ENCODE results near the gene CYP4F12.

Gene CYP4F12

DNA sequence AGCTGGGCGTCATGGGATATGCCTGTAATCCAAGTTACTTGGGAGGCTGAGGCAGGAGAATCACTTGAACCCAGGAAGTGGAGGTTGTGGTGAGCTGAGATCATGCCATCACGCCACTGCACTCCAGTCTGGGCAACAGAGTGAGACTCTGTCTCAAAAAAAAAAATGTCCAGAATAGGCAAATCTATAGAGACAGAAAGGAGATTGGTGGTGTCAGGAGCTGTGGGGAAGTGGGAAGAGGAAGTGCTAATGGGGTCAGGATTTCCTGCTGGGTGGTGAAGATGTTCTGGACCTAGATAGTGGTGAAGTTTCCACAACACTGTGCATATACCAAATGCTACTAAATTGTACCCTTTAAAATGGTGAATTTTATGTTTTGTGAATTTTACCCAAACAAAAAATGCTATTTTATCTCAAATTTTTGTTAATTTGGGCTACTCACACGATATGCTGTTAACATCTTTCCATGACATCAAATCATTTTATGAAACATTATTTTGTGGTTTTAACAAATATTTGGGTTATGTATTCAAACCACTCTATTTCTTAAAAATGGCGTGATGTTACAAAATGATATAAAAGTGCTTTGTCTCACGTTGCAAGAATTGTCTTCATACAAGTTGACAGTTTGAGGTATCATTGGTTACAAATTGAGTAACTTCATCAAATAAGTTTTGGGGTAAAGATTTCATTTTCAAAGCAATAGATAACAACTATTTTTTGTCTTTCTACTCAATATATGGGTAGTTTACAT is 39.6 kb upstream of the CYP4F12 start:
- TF ChIP-seq, protein P1, sequence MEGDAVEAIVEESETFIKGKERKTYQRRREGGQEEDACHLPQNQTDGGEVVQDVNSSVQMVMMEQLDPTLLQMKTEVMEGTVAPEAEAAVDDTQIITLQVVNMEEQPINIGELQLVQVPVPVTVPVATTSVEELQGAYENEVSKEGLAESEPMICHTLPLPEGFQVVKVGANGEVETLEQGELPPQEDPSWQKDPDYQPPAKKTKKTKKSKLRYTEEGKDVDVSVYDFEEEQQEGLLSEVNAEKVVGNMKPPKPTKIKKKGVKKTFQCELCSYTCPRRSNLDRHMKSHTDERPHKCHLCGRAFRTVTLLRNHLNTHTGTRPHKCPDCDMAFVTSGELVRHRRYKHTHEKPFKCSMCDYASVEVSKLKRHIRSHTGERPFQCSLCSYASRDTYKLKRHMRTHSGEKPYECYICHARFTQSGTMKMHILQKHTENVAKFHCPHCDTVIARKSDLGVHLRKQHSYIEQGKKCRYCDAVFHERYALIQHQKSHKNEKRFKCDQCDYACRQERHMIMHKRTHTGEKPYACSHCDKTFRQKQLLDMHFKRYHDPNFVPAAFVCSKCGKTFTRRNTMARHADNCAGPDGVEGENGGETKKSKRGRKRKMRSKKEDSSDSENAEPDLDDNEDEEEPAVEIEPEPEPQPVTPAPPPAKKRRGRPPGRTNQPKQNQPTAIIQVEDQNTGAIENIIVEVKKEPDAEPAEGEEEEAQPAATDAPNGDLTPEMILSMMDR (IDR thresholded peaks at IDR 0.05; ENCODE audit: low read depth, low read length, missing control alignments) = no peak
- DNase-seq (ENCODE audit: extremely low read depth, low read depth) = no peak
- no peak overlapping the region for H3K4me3 ChIP-seq (replicated peaks; ENCODE audit: low read depth, low read length)

DNA sequence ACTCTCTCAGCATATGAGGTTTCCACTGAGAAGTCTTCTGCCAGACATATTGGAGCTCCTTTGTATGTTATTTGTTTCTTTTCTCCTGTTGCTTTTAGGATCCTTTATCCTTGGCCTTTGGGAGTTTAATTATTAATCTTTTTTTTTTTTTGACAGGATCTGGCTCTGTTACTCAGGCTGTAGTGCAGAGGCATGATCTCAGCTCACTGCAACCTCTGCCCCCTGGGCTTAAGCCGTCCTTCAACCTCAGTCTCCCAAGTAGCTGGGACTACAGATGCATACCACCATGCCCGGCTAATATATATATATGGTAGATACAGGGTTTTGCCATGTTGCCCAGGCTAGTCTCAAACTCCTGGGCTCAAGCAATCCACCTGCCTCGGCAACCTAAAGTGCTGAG is 38.8 kb upstream of the CYP4F12 start:
- TF ChIP-seq, protein P1 (IDR thresholded peaks at IDR 0.05; ENCODE audit: low read depth, low read length, missing control alignments) = no peak
- no peak overlapping the region for H3K4me3 ChIP-seq (replicated peaks; ENCODE audit: low read depth, low read length)
- DNase-seq (ENCODE audit: extremely low read depth, low read depth) = no peak

DNA sequence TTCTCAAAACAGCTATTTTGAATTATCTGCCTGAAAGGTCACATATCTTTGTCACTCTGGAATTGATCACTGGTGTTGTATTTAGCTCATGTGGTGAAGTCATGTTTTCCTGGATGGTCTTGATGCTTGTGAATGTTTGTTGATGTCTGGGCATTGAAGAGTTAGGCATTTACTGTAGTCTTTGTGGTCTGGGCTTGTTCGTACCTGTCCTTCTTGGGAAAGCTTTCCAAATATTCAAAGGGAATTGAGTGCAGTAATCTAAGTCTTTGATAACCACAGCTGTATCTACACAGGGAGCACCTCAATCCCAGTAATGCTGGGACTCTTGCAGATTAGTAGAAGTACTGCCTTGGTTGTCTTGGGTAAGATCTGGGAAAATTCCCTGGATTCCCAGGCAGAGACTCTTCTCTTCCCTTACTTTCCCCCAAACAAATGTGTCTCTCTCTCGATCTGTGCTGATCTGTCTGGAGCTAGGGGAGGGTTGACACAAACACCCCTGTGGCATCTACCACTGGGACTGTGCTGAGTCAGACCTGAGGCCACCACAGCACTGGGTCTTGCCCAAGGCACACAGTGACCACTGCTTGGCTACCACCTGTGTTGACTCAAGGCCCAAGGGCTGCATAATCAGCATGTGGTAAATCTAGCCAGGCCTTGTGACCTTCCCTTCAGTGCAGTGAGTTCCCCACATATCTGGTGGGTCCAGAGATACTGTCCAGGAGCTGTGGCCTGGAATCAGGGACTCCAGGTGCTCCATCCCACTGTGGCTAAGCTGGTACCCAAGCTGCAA is 37.7 kb upstream of the CYP4F12 start:
- TF ChIP-seq, protein P1 (IDR thresholded peaks at IDR 0.05; ENCODE audit: low read depth, low read length, missing control alignments) = no peak
- no peak for DNase-seq (ENCODE audit: extremely low read depth, low read depth)
- H3K4me3 ChIP-seq (replicated peaks; ENCODE audit: low read depth, low read length) = no peak overlapping the region

DNA sequence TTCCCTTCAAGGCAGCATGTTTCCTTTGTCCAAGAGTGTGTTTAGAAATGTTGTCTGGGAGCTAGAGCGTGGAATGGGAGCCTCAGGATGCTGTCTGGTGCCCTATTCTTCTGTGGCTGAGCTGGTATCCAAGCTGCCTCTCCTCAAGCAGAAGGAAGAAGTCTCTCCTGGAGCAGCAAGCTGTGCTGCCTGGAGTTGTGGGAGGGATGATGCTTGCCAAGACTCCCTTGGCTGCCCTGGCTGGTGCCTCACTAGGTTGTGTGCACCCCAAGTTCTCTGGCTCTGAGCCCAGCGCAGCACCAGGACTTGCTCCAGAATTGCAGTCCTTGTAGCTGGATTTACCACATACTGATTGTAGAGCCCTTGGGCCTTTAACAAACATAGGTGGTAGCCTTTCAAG is 36.9 kb upstream of the CYP4F12 start:
- no peak for DNase-seq (ENCODE audit: extremely low read depth, low read depth)
- TF ChIP-seq, protein P1 (IDR thresholded peaks at IDR 0.05; ENCODE audit: low read depth, low read length, missing control alignments) = no peak
- H3K4me3 ChIP-seq (replicated peaks; ENCODE audit: low read depth, low read length) = no peak overlapping the region

DNA sequence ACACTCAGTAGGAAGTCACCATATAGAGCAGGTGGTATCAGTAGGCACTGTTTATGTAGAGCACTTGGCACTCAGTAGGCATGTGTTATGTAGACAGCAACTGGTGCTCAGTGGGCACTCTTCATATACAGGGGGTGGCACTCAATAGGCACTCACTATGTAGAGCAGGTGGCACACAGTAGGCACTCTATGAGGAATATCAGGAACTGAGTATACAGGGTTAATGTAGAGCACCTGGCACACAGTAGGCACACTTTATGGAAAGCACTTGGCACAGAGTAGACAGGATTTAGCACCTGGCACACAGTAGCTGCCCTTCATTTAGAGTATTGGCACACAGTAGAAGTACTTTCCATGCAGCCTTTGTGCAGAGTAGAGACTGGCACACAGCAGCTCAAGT is 33.3 kb upstream of the CYP4F12 start:
- TF ChIP-seq, protein P1 (IDR thresholded peaks at IDR 0.05; ENCODE audit: low read depth, low read length, missing control alignments) = no peak
- no peak overlapping the region for H3K4me3 ChIP-seq (replicated peaks; ENCODE audit: low read depth, low read length)
- no peak for DNase-seq (ENCODE audit: extremely low read depth, low read depth)

DNA sequence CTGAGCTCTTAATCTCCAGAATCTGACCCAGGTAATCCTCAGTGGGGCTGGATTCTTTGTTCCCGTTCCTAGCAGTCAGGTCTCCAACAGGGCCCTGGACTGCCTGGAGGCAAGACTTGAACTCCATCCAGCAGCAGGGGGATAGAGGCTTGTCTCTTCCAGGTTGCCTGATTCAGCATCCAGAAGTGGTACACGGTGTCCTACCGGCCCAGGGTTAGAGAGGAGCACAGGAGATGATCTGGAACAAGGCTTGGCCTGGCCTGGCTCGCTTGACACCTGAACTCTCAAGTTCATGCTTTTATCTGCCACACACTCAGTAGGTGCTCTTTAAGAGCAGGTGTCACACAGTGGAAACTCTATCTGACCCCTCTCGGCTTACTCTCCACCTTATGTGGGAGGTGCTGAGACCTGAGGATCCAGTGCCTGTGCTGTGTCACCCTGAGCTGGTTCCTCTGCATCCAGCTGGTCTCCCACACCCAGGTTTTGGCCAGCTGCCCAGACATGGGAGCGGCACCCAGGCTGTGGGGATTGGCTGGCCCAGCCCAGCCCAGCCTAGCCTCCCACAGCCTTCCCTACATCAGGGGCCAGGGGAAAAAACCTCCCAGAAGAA is 32.5 kb upstream of the CYP4F12 start, which contains the start of gene CYP4F3:
Gene CYP4F3 (plus strand): TSS at position 604 of the 610 bp plus-strand sequence. CDS start 519 bp downstream, outside the sequence.
- DNase-seq (ENCODE audit: extremely low read depth, low read depth) = no peak
- no peak within 1 kb of the TSS for H3K4me3 ChIP-seq (replicated peaks; ENCODE audit: low read depth, low read length)

More for the DNA sequence above, 32.5 kb upstream of the CYP4F12 start, which contains the start of gene CYP4F3:
- TF ChIP-seq, protein P1 (IDR thresholded peaks at IDR 0.05; ENCODE audit: low read depth, low read length, missing control alignments) = no peak

All from HFF-Myc (cell line).